ENCODE measurements around the gene C22orf23. TPM values are rescaled to one million over a fixed set of nuclear protein-coding genes. Genes with fewer than 3 reads are reported as not detected.

C22orf23 gene
- total and polyA plus RNA-seq, 9 of the 15 experiments (the other 6 are each of a cell fraction or from before 2014, with no cell fraction given), result 0.25 to 1.0 (median 0.53) TPM

- TF ChIP-seq MBD1 (CRISPR knock-in tag; IDR thresholded peaks at IDR 0.05), result no peak
- TF ChIP-seq IRF9 (tag; IDR thresholded peaks at IDR 0.05), result no peak
- peak in 1 of 2 experiments; percentile 15 for TF ChIP-seq E2F6 (IDR thresholded peaks at IDR 0.05; ENCODE audit: borderline replicate concordance in 1 of 2, extremely low read depth in 1 of 2, insufficient read depth in 1 of 2, insufficient read length in 1 of 2, low read depth in 1 of 2, low read length in 1 of 2, poor library complexity in 1 of 2, severe bottlenecking in 1 of 2)
- TF ChIP-seq CBX2 (IDR thresholded peaks at IDR 0.05; ENCODE audit: insufficient read depth, low read length, poor library complexity, severe bottlenecking), result no peak
- TF ChIP-seq GATA2 (CRISPR knock-in tag; IDR thresholded peaks at IDR 0.05), result no peak
- TF ChIP-seq IFI16 (CRISPR knock-in tag; IDR thresholded peaks at IDR 0.05), result no peak
- peak; percentile 70 for TF ChIP-seq JUN (IDR thresholded peaks at IDR 0.05; ENCODE audit: borderline replicate concordance, low read depth, low read length)
- no peak for TF ChIP-seq JUN (CRISPR knock-in tag; IDR thresholded peaks at IDR 0.05; ENCODE audit: borderline replicate concordance)
- no peak for TF ChIP-seq ATF1 (CRISPR knock-in tag; IDR thresholded peaks at IDR 0.05)
- peak; percentile 36 for TF ChIP-seq ATF1 (tag; IDR thresholded peaks at IDR 0.05)
- no peak for TF ChIP-seq SNIP1 (IDR thresholded peaks at IDR 0.05; ENCODE audit: low read depth)
- TF ChIP-seq CTCF (IDR thresholded peaks at IDR 0.05 in 2 of 3, conservative IDR thresholded peaks at IDR 0.05 in 1 of 3; ENCODE audit: insufficient read depth in 2 of 3, low read depth in 1 of 3, low read length in 3 of 3), result peak; percentile 96 to 99 (median 97)
- no peak for TF ChIP-seq STAT5A (IDR thresholded peaks at IDR 0.05; ENCODE audit: borderline replicate concordance, low read length)
- no peak for TF ChIP-seq THRA (IDR thresholded peaks at IDR 0.05)
- no peak for TF ChIP-seq HNRNPH1 (optimal IDR thresholded peaks at IDR 0.05; ENCODE audit: low read depth, low read length)
- TF ChIP-seq MCM3 (IDR thresholded peaks at IDR 0.05), result no peak
- peak; percentile 32 for TF ChIP-seq FIP1L1 (IDR thresholded peaks at IDR 0.05; ENCODE audit: low read depth, low read length, poor library complexity, severe bottlenecking)
- TF ChIP-seq ZNF143 (CRISPR knock-in tag; IDR thresholded peaks at IDR 0.05), result no peak; the same call in 1 of the 2 replicates
- TF ChIP-seq CBX8 (IDR thresholded peaks at IDR 0.05; ENCODE audit: borderline replicate concordance, extremely low read depth, low read depth, low read length, poor library complexity, severe bottlenecking), result no peak
- peak; percentile 92 for TF ChIP-seq SP1 (CRISPR knock-in tag; IDR thresholded peaks at IDR 0.05)
- no peak for TF ChIP-seq ARHGAP35 (IDR thresholded peaks at IDR 0.05; ENCODE audit: partially characterized antibody)
Measured at GRCh38 chr22:37933711-37934376, 19.6 kb downstream of the C22orf23 start (continued).

Measured in K562 (cell line).